Endometrial microvascular endothelial cells (primary cell): ENCODE measurements around the gene PDXDC1. TPM values are rescaled to one million over a fixed set of nuclear protein-coding genes. Genes with fewer than 3 reads are reported as not detected.
"Not testable (repeated sequence)": the region's sequence is repeated elsewhere in the genome, so short reads cannot be mapped to it uniquely, and the experiment has no call there.

Experiments
- in situ Hi-C: cut with HindIII; loops from 2 replicates; pipeline ENCODE4 v1.10.0; 2017; ENCODE audit warnings: low sequenced_read_pairs, low pct_unique_long_range_greater_than_20kb; ENCODE audit errors: inconsistent ontology term
- total RNA-seq: library from RNA; depleted of rRNA; stranded (reverse); fragments of >200 nt; gene quantifications from one replicate; pipeline ENCODE4 v1.2.3, GENCODE V29; 2015; ENCODE audit errors: inconsistent ontology term

PDXDC1 gene
- total RNA-seq, 1 donor from 2014 or later, result 44.9 TPM

GRCh38 chr16:15143601-15144091 is 168.8 kb downstream of the PDXDC1 start:
- in situ Hi-C loops, result not testable (repeated sequence)

DNA sequence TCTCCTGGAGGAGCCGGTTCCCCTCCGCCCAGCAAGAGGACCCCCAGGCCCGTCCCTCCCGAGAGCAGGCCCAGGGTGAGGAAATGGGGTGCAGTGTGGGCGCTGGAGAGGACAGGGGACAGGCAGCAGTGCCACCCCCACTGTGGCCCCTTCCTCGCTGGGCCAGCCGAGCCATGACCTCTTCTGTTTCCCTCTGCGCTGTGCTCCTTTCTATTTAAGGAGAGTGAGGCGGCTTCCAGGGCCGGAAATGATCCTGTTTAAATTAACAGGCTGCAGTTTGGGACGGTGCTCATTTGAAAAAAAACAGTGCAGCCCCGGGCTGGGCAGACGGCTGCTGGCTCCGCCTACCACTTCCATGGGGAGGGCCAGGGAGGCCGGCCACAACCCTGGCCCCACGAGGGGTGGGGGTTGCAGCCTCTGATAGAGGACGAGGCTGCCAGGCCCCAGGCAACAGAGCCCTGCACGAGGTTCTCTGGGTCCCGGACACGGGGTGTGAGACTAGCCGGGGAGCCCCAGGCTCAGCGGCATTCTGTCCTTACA is 169.3 kb downstream of the PDXDC1 start:
- in situ Hi-C loops, result not testable (repeated sequence)

DNA sequence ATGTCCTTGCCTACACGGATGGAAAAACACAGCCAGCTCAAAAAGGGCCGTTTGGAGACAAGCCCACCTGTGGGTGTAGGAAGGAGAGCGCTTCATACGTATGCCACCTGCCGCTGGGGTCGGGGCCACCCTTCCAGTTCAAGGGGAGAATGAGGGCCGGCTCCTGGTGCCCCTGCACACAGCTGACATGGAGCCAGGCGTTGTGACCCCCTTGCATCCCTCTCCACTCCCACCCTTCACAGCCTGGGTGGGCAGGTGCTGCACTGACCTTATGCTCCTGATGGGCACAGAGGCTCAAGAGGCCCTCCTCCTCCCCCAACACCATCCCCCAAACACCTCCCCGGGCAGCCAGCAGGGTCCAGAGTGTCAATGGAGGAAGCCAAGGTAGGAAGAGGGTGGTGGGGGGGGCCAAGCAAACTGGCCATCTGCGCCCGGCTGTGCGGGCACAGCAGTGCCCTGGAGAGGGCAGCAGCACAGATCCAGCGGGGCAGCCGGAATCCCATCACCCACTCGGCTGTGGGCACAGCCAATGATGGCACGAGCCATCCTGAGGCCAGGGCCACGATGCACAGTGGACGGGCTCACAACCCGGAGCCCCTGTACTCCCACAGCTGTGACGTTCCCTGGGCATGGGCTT is 170.1 kb downstream of the PDXDC1 start:
- in situ Hi-C loops, result not testable (repeated sequence)

DNA sequence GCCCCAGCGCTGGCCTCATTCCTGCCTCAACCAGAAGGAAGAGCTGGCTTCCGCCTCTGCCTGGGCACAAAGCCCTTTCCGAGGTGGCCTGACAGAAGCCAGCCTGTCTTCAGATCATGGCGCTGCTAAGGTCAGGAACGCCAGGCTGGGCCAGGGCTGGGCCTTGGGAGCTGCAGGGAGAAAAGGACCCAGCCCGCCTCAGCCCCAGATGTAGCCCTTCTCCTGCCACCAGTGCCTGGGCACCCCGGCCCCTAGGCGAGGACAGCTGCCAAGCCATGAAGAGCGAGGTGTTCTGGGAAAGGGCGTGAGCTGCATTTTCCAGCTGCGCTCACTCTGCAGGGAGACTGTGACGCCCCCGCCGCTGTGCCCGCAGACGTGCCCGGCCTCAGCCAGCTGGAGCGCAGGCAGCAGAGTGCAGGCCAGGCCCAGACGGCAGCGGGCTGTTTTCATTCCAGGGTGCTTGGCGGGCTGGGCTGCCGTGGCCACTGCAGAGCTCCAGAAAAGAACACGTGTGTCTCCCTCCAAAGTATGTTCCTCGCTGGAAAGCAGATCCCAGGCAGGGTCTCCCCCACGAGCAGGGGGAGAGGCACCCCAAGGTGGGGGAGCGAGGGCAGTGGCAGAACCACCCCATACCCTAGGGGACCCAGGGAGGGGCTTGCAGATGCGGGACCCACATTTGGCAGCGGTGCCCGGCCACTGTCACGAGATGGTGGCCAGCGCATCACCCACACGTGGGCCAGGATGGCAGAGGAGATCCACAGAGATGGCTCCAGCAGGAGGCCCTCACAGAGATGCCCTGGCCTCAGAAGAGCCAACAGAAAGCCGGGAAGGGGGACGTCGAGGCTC is 170.8 kb downstream of the PDXDC1 start:
- in situ Hi-C loops, result not testable (repeated sequence)

DNA sequence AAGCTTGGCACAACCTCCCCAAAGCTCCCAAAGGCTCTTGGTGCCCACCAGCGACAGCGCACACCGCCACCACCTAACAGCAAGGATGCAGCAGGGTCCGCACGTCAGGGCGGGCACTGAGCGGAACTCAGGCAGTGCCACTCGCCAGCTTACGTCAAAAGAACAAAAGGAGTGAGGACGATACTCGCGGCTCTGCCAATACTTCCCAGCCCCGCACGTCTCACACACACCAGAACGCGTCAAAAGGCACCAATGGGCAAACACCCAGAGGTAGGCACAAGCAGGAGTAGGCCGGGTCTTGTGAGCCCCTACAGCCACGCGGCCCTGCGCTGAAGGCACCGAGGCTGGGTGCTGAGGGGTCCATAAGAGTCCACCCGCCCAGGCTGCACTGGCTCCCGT is 171.4 kb downstream of the PDXDC1 start:
- in situ Hi-C loops, result not testable (repeated sequence)

- in situ Hi-C loops, result not testable (repeated sequence)
Measured at GRCh38 chr16:15148831-15149230, 174.0 kb downstream of the PDXDC1 start.

DNA sequence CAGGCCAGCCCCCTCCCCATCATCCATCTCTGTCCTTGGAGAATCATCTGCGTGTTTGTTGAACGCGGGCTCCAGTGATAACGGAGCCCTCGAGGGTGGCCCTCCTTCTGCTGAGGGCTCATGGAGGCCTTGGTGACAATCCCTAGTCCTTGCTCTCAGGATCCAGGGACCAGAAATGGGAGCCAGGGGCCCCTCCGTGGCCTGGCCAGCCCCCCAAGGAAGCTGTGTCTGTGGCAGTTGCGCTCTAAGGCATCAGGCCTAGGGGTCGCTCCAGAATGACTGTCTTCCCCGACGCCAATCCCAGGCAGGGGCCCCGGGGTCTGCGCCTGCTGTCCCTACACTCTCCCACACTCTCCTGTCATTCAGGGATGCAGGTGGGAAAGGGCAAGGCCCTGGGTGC is 174.4 kb downstream of the PDXDC1 start:
- in situ Hi-C loops, result not testable (repeated sequence)

GRCh38 chr16:15154005-15154404 is 179.2 kb downstream of the PDXDC1 start:
- in situ Hi-C loops, result not testable (repeated sequence)

- in situ Hi-C loops, result not testable (repeated sequence)
Measured at GRCh38 chr16:15154650-15155562, 180.1 kb downstream of the PDXDC1 start.

DNA sequence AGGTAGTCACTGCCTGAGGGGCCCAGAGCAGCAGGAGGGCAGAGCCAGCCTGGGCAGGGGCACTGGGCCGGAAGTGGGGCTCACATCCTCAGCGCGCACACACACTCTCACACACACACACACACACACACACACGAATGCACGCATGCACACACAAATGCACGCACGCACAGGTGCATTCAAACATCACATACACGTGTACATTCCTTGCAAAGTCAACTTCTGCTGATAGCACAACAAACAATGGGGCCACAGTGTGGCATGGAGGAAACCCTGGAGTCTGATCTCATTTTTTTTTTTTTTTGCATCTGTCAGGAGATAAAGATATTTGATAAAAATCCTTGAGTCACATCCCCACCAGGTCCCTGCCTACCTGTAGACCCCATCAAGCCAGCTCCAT is 182.8 kb downstream of the PDXDC1 start:
- in situ Hi-C loops, result not testable (repeated sequence)

DNA sequence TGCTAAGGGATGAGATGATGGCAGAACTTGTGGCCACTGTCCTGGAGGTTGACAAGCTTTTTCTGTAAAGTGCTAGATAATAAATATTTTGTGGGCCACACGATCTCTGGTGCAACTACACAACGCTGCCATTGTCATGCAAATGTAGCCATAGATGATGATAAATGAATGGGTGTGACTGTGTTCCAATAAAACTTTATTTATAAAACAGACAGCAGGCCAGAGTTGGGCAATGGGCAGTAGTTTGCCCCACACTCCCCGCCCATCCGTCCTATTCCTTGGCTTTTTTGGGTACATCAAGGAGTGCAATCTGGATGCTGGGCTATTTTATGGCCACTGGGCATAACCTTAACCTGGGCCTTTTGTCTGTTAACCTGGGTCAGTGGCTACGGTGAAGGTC is 184.8 kb downstream of the PDXDC1 start:
- in situ Hi-C loops, result not testable (repeated sequence)

DNA sequence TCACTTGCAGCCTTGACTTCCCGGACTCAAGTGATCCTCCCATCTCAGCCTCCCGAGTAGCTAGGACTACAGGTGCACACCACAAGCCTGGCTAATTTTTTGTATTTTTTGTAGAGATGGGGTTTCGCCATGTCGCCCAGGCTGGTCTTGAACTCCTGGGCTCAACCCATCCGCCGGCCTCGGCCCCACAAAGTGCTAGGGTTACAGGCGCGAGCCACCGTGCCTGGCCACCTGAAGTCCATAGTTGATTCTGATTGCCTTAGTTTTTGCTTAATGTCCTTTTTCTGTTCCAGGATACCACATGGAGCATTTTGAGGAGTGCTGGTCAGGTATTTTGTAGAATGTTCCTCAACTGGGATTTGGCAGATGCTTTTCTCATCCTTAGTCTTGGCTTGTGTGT is 185.7 kb downstream of the PDXDC1 start:
- in situ Hi-C loops, result not testable (repeated sequence)

- in situ Hi-C loops, result not testable (repeated sequence)
Measured at GRCh38 chr16:15163055-15163454, 188.2 kb downstream of the PDXDC1 start.

- in situ Hi-C loops, result not testable (repeated sequence)
Measured at GRCh38 chr16:15166177-15166576, 191.4 kb downstream of the PDXDC1 start.

DNA sequence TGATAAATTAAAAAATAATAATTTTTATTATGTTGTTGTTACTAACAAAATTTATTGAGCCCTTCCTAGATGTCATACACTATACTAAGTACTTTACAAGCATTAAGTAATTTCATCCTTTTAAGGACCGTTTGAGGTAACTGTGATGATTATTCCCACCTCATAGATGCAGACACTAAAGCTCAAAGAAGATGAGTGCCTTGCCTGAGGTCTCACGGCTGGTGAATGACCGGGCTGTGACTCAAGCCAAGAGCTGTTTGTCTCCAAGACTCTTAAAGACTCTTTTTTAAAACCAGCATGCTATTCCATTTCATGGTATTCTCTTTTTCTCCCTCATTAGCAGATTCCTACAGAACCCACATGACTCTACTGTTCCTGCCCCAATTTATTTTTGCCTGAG is 193.5 kb downstream of the PDXDC1 start:
- in situ Hi-C loops, result not testable (repeated sequence)

- in situ Hi-C loops, result not testable (repeated sequence)
Measured at GRCh38 chr16:15168953-15169652, 194.3 kb downstream of the PDXDC1 start.

DNA sequence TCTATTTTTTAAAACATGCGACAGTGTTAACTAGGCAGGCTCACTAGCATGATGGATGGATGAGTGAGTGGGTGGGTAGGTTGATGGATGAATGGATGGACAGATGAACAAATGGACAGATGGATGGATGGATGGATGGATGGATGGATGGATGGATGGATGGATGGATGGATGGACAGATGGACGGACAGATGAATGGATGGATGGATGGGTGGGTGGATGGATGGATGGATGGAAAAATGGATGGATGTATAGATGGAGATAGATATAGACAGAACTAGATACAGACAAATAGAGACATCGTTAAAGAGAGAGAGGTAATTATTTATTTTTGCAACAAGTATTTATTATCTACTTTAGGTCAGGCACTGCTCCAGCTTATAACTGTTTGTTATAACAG is 205.1 kb downstream of the PDXDC1 start:
- in situ Hi-C loops, result not testable (repeated sequence)

DNA sequence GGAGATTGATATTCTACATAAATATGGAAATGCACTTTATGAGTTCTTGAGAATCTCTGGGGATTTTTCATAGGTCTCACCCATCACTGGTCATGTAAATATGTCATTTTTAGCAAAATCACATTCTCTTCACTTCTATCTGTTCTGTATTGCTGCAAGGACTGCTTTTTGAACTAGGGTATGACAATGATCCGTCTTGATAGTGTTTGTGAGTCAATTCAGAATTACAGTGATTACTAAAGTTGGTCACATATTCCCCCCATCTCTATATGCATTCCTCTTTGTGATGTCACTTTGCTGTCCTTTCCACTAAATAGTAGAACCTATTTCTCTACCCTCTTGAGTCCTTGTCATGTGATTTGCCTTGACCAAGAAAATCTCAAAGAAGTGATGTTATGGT is 206.1 kb downstream of the PDXDC1 start:
- in situ Hi-C loops, result not testable (repeated sequence)
